Measurements from ENCODE around the gene PCDHGA8. TPM values are rescaled to one million over a fixed set of nuclear protein-coding genes. Genes with fewer than 3 reads are reported as not detected.
A peak's percentile ranks its signal among the peaks of the same experiment; 100 is the strongest.
"Not testable (repeated sequence)": the region's sequence is repeated elsewhere in the genome, so short reads cannot be mapped to it uniquely, and the experiment has no call there.

Gene PCDHGA8
- total RNA-seq, 1 donor from 2014 or later = 2.6 TPM

GRCh38 chr5:141413540-141414069 is 21.2 kb downstream of the PCDHGA8 start:
- H3K27ac Mint-ChIP-seq (ENCODE audit: unreplicated experiment) = peak overlapping the region; percentile 84

DNA sequence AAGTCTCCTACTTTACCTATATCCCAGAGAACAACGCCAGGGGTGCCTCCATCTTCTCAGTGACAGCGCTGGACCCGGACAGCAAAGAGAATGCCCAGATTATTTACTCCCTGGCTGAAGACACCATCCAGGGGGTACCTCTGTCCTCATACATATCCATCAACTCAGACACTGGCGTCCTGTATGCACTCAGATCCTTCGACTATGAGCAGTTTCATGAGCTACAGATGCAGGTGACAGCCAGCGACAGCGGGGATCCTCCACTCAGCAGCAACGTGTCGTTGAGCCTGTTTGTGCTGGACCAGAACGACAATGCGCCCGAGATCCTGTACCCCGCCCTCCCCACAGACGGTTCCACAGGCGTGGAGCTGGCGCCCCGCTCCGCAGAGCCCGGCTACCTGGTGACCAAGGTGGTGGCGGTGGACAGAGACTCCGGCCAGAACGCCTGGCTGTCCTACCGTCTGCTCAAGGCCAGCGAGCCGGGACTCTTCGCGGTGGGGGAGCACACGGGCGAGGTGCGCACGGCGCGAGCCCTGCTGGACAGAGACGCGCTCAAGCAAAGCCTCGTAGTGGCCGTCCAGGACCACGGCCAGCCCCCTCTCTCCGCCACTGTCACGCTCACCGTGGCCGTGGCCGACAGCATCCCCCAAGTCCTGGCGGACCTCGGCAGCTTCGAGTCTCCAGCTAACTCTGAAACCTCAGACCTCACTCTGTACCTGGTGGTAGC is 22.3 kb downstream of the PCDHGA8 start:
- H3K36me3 Mint-ChIP-seq (ENCODE audit: low read depth, unreplicated experiment) = peaks cover 57% of the 10 kb centered on the region
- not testable (repeated sequence) for DNase-seq (ENCODE audit: low spot score); H3K27ac Mint-ChIP-seq (ENCODE audit: unreplicated experiment)
- H3K9me3 Mint-ChIP-seq (ENCODE audit: unreplicated experiment) = peaks cover 36% of the 10 kb centered on the region
- H3K27me3 Mint-ChIP-seq (ENCODE audit: unreplicated experiment) = peaks cover 23% of the 10 kb centered on the region
- H3K4me1 Mint-ChIP-seq (ENCODE audit: unreplicated experiment) = peaks cover 46% of the 10 kb centered on the region
- H3K4me3 Mint-ChIP-seq (ENCODE audit: unreplicated experiment) = peak overlapping the region; percentile 68

More at GRCh38 chr5:141413540-141414069, 21.2 kb downstream of the PCDHGA8 start:
- Mint-ChIP-seq H3K36me3 (ENCODE audit: low read depth, unreplicated experiment) (peaks cover 56% of the 10 kb centered on the region), H3K27me3 (ENCODE audit: unreplicated experiment) (peaks cover 19% of the 10 kb centered on the region), H3K4me1 (ENCODE audit: unreplicated experiment) (peaks cover 49% of the 10 kb centered on the region), H3K9me3 (ENCODE audit: unreplicated experiment) (peaks cover 32% of the 10 kb centered on the region), H3K4me3 (ENCODE audit: unreplicated experiment) (peak overlapping the region; percentile 96)
- no peak for DNase-seq (ENCODE audit: low spot score)
- TF ChIP-seq, protein P1, sequence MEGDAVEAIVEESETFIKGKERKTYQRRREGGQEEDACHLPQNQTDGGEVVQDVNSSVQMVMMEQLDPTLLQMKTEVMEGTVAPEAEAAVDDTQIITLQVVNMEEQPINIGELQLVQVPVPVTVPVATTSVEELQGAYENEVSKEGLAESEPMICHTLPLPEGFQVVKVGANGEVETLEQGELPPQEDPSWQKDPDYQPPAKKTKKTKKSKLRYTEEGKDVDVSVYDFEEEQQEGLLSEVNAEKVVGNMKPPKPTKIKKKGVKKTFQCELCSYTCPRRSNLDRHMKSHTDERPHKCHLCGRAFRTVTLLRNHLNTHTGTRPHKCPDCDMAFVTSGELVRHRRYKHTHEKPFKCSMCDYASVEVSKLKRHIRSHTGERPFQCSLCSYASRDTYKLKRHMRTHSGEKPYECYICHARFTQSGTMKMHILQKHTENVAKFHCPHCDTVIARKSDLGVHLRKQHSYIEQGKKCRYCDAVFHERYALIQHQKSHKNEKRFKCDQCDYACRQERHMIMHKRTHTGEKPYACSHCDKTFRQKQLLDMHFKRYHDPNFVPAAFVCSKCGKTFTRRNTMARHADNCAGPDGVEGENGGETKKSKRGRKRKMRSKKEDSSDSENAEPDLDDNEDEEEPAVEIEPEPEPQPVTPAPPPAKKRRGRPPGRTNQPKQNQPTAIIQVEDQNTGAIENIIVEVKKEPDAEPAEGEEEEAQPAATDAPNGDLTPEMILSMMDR (IDR thresholded peaks at IDR 0.05; ENCODE audit: unreplicated experiment) = no peak

DNA sequence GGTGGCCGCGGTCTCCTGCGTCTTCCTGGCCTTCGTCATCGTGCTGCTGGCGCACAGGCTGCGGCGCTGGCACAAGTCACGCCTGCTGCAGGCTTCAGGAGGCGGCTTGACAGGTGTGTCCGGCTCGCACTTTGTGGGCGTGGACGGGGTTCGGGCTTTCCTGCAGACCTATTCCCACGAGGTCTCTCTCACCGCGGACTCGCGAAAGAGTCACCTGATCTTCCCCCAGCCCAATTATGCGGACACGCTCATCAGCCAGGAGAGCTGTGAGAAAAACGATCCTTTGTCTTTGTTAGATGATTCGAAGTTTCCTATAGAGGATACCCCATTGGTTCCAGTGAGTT is 22.8 kb downstream of the PCDHGA8 start:
- Mint-ChIP-seq H3K27me3 (ENCODE audit: unreplicated experiment) (peaks cover 23% of the 10 kb centered on the region), H3K36me3 (ENCODE audit: low read depth, unreplicated experiment) (peaks cover 60% of the 10 kb centered on the region), H3K4me1 (ENCODE audit: unreplicated experiment) (peaks cover 47% of the 10 kb centered on the region), H3K9me3 (ENCODE audit: unreplicated experiment) (peaks cover 38% of the 10 kb centered on the region)
- not testable (repeated sequence) for H3K4me3 Mint-ChIP-seq (ENCODE audit: unreplicated experiment); DNase-seq (ENCODE audit: low spot score); H3K27ac Mint-ChIP-seq (ENCODE audit: unreplicated experiment)

DNA sequence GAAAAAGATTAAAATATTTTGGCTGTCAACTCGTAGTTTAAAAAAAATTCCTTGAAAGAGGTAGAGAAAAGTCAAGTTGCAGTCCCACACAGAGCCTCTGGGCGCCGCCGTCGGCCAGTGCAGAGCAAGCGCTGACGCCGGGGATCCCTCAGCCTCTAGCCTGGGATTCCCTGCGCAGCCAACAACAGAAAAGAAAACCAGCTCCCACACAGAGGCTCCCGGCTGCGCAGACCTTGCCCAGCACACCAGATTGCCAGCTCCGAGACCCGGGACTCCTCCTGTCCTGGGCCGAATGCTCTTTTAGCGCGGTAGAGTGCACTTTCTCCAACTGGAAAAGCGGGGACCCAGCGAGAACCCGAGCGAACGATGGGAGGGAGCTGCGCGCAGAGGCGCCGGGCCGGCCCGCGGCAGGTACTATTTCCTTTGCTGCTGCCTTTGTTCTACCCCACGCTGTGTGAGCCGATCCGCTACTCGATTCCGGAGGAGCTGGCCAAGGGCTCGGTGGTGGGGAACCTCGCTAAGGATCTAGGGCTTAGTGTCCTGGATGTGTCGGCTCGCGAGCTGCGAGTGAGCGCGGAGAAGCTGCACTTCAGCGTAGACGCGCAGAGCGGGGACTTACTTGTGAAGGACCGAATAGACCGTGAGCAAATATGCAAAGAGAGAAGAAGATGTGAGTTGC is 25.2 kb downstream of the PCDHGA8 start, which contains the start of gene PCDHGB7:
TSS of gene PCDHGB7 (plus strand) at position 184 of the 679 bp plus-strand sequence. CDS start at position 367, 183 bp downstream.
- peak within 1 kb of the TSS; percentile 94 for H3K27ac Mint-ChIP-seq (ENCODE audit: unreplicated experiment)
- DNase-seq (ENCODE audit: low spot score) = peak; percentile 81

DNA sequence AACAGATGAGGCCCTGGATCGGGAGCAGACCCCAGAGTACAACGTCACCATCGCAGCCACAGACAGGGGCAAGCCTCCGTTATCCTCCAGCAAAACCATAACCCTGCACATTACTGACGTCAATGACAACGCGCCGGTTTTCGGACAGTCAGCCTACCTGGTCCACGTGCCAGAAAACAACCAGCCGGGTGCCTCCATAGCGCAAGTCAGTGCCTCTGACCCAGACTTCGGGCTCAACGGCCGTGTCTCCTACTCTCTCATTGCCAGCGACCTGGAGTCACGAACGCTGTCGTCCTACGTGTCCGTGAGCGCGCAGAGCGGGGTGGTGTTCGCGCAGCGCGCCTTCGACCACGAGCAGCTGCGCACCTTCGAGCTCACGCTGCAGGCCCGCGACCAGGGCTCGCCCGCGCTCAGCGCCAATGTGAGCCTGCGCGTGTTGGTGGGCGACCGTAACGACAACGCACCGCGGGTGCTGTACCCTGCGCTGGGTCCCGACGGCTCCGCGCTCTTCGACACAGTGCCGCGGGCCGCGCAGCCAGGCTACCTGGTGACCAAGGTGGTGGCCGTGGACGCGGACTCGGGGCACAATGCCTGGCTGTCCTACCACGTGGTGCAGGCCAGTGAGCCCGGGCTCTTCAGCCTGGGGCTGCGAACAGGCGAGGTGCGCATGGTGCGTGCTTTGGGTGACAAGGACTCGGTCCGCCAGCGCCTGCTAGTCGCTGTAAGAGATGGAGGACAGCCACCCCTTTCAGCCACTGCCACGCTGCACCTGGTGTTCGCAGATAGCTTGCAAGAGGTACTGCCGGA is 26.8 kb downstream of the PCDHGA8 start:
- peaks cover 30% of the 10 kb centered on the region for H3K4me1 Mint-ChIP-seq (ENCODE audit: unreplicated experiment)
- TF ChIP-seq, protein P1 (IDR thresholded peaks at IDR 0.05; ENCODE audit: unreplicated experiment) = no peak
- H3K9me3 Mint-ChIP-seq (ENCODE audit: unreplicated experiment) = peaks cover 44% of the 10 kb centered on the region
- H3K36me3 Mint-ChIP-seq (ENCODE audit: low read depth, unreplicated experiment) = peaks cover 79% of the 10 kb centered on the region
- no peak overlapping the region for H3K27ac Mint-ChIP-seq (ENCODE audit: unreplicated experiment)
- peak overlapping the region; percentile 97 for H3K4me3 Mint-ChIP-seq (ENCODE audit: unreplicated experiment)
- no peak for DNase-seq (ENCODE audit: low spot score)
- peaks cover 27% of the 10 kb centered on the region for H3K27me3 Mint-ChIP-seq (ENCODE audit: unreplicated experiment)

More for the DNA sequence above, 25.2 kb downstream of the PCDHGA8 start, which contains the start of gene PCDHGB7:
- H3K36me3 Mint-ChIP-seq (ENCODE audit: low read depth, unreplicated experiment) = peaks cover 80% of the 10 kb centered on the region
- H3K27me3 Mint-ChIP-seq (ENCODE audit: unreplicated experiment) = peaks cover 27% of the 10 kb centered on the region
- H3K9me3 Mint-ChIP-seq (ENCODE audit: unreplicated experiment) = peaks cover 49% of the 10 kb centered on the region
- peaks cover 38% of the 10 kb centered on the region for H3K4me1 Mint-ChIP-seq (ENCODE audit: unreplicated experiment)
- TF ChIP-seq, protein P1 (IDR thresholded peaks at IDR 0.05; ENCODE audit: unreplicated experiment) = peak; percentile 76
- peak within 1 kb of the TSS; percentile 97 for H3K4me3 Mint-ChIP-seq (ENCODE audit: unreplicated experiment)

All from endothelial cell (in vitro differentiated cells).